Peyer's patch (tissue), 4 donors: Measurements from ENCODE around the gene RABAC1.

ENCODE experiments used
- POLR2A ChIP-seq, 2 donors: fragments of 450-650 bp; IDR thresholded peaks; one replicate each; pipeline ENCODE4 v1.5.1; 2017; ENCODE audit warnings: antibody characterized with exemption in 2 of 2, mild to moderate bottlenecking in 2 of 2, moderate library complexity in 2 of 2
- TF ChIP-seq, protein P1 (sequence below), 6 experiments: fragments of 450-650 bp in 4 of 6; fragments of 200-600 bp in 2 of 6; sonication (generic) in 1 of 6; IDR thresholded peaks; one replicate each; pipeline ENCODE4 v1.5.1; 2017 to 2019; ENCODE audit warnings: antibody characterized with exemption in 6 of 6, mild to moderate bottlenecking in 3 of 6, moderate library complexity in 1 of 6

DNA sequence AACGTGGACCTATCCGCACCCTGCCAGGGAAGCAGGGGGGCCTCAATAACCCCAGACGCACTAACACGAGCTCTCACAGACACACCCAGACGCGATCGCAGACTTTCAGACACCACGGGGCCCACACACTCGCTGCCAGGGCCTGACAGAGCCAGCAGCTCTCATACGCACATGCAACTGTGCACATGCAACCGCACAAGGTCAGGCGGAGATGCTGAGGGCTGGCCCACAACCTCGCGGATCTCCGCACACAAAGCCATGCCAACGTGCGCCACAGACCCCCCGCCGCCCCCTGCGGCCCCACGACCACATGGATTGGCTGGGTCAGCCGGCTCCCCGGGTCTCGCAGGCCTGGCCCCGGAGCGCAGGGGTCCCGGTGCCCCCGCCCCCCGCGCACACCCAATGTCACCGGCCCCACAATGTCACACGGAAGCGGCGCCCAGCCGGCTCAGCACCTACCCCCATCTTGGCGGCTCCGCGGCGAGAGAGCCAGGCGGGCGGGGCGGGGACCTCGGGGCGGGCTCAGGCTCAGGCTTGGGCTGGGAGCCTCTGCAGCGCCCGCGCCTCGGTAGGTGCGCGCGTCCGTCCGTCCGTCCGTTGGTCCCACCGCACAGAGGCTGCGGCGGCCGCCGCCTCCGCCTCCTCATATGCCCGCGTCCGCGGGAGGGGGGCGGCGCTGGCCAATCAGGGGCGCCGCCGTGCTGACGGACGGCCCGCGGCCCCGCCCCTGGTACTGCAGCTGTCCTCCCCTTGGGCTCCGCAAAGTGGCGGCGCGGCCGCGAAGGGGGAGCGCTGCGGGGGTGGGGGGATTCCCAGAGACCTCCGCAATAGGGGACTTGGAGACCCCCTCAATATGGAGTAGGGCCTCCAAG is 34.7 kb upstream of the RABAC1 start, which contains the start of gene ATP1A3:
- no peak for TF ChIP-seq POLR2A (IDR thresholded peaks at IDR 0.05)
- TF ChIP-seq, protein P1, sequence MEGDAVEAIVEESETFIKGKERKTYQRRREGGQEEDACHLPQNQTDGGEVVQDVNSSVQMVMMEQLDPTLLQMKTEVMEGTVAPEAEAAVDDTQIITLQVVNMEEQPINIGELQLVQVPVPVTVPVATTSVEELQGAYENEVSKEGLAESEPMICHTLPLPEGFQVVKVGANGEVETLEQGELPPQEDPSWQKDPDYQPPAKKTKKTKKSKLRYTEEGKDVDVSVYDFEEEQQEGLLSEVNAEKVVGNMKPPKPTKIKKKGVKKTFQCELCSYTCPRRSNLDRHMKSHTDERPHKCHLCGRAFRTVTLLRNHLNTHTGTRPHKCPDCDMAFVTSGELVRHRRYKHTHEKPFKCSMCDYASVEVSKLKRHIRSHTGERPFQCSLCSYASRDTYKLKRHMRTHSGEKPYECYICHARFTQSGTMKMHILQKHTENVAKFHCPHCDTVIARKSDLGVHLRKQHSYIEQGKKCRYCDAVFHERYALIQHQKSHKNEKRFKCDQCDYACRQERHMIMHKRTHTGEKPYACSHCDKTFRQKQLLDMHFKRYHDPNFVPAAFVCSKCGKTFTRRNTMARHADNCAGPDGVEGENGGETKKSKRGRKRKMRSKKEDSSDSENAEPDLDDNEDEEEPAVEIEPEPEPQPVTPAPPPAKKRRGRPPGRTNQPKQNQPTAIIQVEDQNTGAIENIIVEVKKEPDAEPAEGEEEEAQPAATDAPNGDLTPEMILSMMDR (IDR thresholded peaks at IDR 0.05), result no peak
